Memory B cell (primary cell): ENCODE measurements around the gene SLC44A1.
"Not testable (repeated sequence)": the region's sequence is repeated elsewhere in the genome, so short reads cannot be mapped to it uniquely, and the experiment has no call there.

Experiments used
- ATAC-seq: fragments of 150-1000 bp; cut with Tn5 transposase; 2 replicates; pipeline ENCODE4 v1.10.0; 2021; ENCODE audit warnings: low read depth, mild to moderate bottlenecking, moderate library complexity
- DNase-seq, 2 donors: peaks; one replicate each; pipeline ENCODE4 v3.0.0; 2022; ENCODE audit warnings: low spot score in 2 of 2
- H3K27ac Mint-ChIP-seq: one replicate; pipeline ENCODE4 v1.8.0; 2022; ENCODE audit warnings: mild to moderate bottlenecking, moderate library complexity, mixed read lengths
- H3K27me3 Mint-ChIP-seq: one replicate; pipeline ENCODE4 v1.8.0; 2022; ENCODE audit warnings: mixed read lengths
- H3K36me3 Mint-ChIP-seq: one replicate; pipeline ENCODE4 v1.8.0; 2022; ENCODE audit warnings: mild to moderate bottlenecking, mixed read lengths
- H3K4me1 Mint-ChIP-seq: one replicate; pipeline ENCODE4 v1.8.0; 2022; ENCODE audit warnings: mixed read lengths
- H3K4me3 Mint-ChIP-seq: one replicate; pipeline ENCODE4 v1.8.0; 2022; ENCODE audit warnings: mild to moderate bottlenecking, moderate library complexity, mixed read lengths
- H3K9me3 Mint-ChIP-seq: one replicate; pipeline ENCODE4 v1.8.0; 2022; ENCODE audit warnings: mixed read lengths

Gene SLC44A1

DNA sequence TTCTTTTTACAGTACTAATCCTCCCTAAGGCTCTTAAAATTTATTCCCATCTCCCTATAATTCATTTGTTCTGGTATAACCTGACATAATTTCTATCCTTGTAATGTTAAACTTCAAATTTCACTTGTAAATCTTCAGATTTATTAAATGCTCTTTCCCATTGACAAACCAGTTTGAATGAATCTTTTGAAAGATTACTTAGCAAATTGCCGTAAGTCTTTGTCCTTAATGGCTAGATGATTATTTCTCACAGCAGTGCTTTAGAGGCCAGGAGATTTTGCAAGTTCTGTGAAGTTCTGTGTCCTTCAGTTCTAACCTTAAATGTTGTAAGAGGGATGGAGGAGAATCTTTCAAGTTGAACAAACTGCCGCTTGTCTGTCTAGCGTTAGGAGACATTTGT is 4.2 kb downstream of the SLC44A1 start:
- ATAC-seq (no peak), DNase-seq (no peak)
- H3K9me3 Mint-ChIP-seq, result no peaks in the 10 kb centered on the region
- peaks cover 15% of the 10 kb centered on the region for H3K4me1 Mint-ChIP-seq
- peaks cover 4% of the 10 kb centered on the region for H3K36me3 Mint-ChIP-seq
- no peak overlapping the region for H3K4me3 Mint-ChIP-seq
- H3K27me3 Mint-ChIP-seq, result no peaks in the 10 kb centered on the region
- H3K27ac Mint-ChIP-seq, result no peak overlapping the region

- ATAC-seq (no peak), DNase-seq (no peak)
- Mint-ChIP-seq H3K9me3 (no peaks in the 10 kb centered on the region), H3K27me3 (no peaks in the 10 kb centered on the region), H3K27ac (no peak overlapping the region), H3K4me3 (no peak overlapping the region), H3K36me3 (peaks cover 2% of the 10 kb centered on the region), H3K4me1 (peaks cover 7% of the 10 kb centered on the region)
These were observed 6.7 kb downstream of the SLC44A1 start for GRCh38 chr9:105251133-105251532.

GRCh38 chr9:105251733-105252404 is 7.4 kb downstream of the SLC44A1 start:
- H3K9me3 Mint-ChIP-seq, result no peaks in the 10 kb centered on the region
- no peak for DNase-seq
- ATAC-seq, result no peak
- H3K36me3 Mint-ChIP-seq, result peaks cover 2% of the 10 kb centered on the region
- no peak overlapping the region for H3K4me3 Mint-ChIP-seq
- no peaks in the 10 kb centered on the region for H3K27me3 Mint-ChIP-seq
- H3K4me1 Mint-ChIP-seq, result peaks cover 5% of the 10 kb centered on the region
- H3K27ac Mint-ChIP-seq, result no peak overlapping the region

GRCh38 chr9:105252405-105252756 is 7.9 kb downstream of the SLC44A1 start:
- Mint-ChIP-seq H3K27me3 (no peaks in the 10 kb centered on the region), H3K4me3 (no peak overlapping the region), H3K9me3 (no peaks in the 10 kb centered on the region), H3K4me1 (peaks cover 6% of the 10 kb centered on the region), H3K36me3 (peaks cover 2% of the 10 kb centered on the region), H3K27ac (no peak overlapping the region)
- ATAC-seq, result no peak
- no peak for DNase-seq

DNA sequence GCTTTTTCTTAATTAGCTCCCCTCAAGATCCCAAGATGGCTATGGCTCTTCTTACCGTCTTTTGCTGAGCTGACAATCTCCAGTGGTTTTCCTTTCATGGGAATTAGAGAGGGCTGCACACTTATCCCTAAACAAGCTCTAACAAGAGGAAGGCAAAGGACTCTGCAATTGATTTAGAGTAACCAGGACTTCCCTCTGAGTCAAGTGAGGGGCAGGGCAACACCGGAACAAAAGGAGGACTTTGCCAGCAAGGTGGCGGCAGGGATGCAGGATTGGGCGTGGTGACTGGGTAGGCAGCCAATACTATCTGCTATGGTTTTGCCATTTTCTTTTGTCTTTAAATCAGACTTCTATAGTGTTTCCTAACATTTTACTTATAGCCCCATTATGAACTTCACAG is 9.8 kb downstream of the SLC44A1 start:
- H3K9me3 Mint-ChIP-seq, result no peaks in the 10 kb centered on the region

GRCh38 chr9:105255421-105255820 is 11.0 kb downstream of the SLC44A1 start:
- no peak for ATAC-seq
- Mint-ChIP-seq H3K36me3 (peaks cover 2% of the 10 kb centered on the region), H3K4me3 (no peak overlapping the region), H3K27ac (no peak overlapping the region), H3K27me3 (no peaks in the 10 kb centered on the region), H3K9me3 (no peaks in the 10 kb centered on the region), H3K4me1 (peaks cover 20% of the 10 kb centered on the region)
- DNase-seq, result no peak

More for the DNA sequence above, 9.8 kb downstream of the SLC44A1 start:
- H3K27me3 Mint-ChIP-seq, result no peaks in the 10 kb centered on the region
- H3K27ac Mint-ChIP-seq, result no peak overlapping the region
- DNase-seq (no peak), ATAC-seq (no peak)
- no peak overlapping the region for H3K4me3 Mint-ChIP-seq
- peaks cover 15% of the 10 kb centered on the region for H3K4me1 Mint-ChIP-seq
- H3K36me3 Mint-ChIP-seq, result peaks cover 2% of the 10 kb centered on the region

GRCh38 chr9:105256569-105256968 is 12.1 kb downstream of the SLC44A1 start:
- DNase-seq, H3K27me3 Mint-ChIP-seq, H3K4me3 Mint-ChIP-seq, H3K36me3 Mint-ChIP-seq, ATAC-seq, H3K27ac Mint-ChIP-seq, H3K9me3 Mint-ChIP-seq: not testable (repeated sequence)
- peaks cover 17% of the 10 kb centered on the region for H3K4me1 Mint-ChIP-seq

DNA sequence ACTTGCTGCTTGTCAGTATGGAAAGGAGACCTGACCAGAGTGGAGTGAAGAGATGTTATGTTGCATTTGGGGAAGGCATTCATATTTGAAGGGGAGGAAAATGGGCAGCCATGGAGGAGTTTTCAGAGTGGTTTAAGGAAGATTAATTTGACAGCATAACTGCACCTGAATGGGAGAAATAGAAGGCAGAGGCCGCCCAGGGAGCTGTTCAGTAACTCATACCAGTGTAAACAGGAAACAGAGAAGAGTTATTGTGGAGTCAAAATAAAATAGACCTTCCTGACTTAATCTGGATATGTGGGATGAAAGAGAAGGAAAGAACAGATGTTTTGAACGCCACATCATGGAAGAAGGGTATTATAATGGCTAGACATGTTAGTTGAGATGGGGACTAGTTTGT is 13.4 kb downstream of the SLC44A1 start:
- Mint-ChIP-seq H3K27ac (no peak overlapping the region), H3K4me3 (no peak overlapping the region), H3K27me3 (no peaks in the 10 kb centered on the region), H3K36me3 (no peaks in the 10 kb centered on the region), H3K4me1 (peaks cover 17% of the 10 kb centered on the region), H3K9me3 (no peaks in the 10 kb centered on the region)
- DNase-seq, result no peak
- ATAC-seq, result no peak

DNA sequence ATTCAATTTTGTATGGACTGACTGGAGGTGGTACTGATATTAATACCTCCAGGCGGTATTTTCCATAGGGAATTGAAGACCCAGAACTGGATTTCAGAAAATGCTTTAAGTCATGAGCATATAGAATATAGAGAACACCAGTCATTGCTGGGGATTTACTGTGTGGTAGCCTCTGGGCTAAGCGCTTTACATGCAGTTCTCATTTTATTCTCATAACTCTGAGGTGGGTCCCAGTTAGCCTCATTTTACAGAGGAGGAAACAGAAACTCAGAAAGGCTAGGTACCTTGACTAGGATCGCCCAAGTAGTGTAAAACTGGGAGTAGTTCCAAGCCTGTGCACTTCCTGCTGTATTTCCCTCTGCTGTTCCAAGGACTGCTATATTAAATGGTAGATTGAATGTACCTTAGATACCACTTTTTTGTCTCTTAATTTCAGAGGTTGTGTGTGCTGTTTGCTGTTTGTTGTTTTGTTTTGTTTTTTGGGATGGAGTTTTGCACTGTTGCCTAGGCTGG is 13.8 kb downstream of the SLC44A1 start:
- no peak for ATAC-seq
- Mint-ChIP-seq H3K27ac (no peak overlapping the region), H3K4me1 (peaks cover 17% of the 10 kb centered on the region), H3K9me3 (no peaks in the 10 kb centered on the region), H3K4me3 (no peak overlapping the region), H3K27me3 (no peaks in the 10 kb centered on the region), H3K36me3 (no peaks in the 10 kb centered on the region)
- DNase-seq, result no peak

- DNase-seq, result no peak
- no peak overlapping the region for H3K27ac Mint-ChIP-seq
- no peak overlapping the region for H3K4me3 Mint-ChIP-seq
- peaks cover 2% of the 10 kb centered on the region for H3K36me3 Mint-ChIP-seq
- H3K27me3 Mint-ChIP-seq, result no peaks in the 10 kb centered on the region
- H3K9me3 Mint-ChIP-seq, result no peaks in the 10 kb centered on the region
- H3K4me1 Mint-ChIP-seq, result peaks cover 17% of the 10 kb centered on the region
- no peak for ATAC-seq
These were observed 14.8 kb downstream of the SLC44A1 start for GRCh38 chr9:105259274-105259673.

GRCh38 chr9:105259731-105260612 is 15.5 kb downstream of the SLC44A1 start:
- Mint-ChIP-seq H3K9me3 (no peaks in the 10 kb centered on the region), H3K4me1 (peaks cover 22% of the 10 kb centered on the region), H3K4me3 (no peak overlapping the region), H3K36me3 (peaks cover 2% of the 10 kb centered on the region), H3K27me3 (no peaks in the 10 kb centered on the region), H3K27ac (no peak overlapping the region)
- ATAC-seq (no peak), DNase-seq (no peak)

DNA sequence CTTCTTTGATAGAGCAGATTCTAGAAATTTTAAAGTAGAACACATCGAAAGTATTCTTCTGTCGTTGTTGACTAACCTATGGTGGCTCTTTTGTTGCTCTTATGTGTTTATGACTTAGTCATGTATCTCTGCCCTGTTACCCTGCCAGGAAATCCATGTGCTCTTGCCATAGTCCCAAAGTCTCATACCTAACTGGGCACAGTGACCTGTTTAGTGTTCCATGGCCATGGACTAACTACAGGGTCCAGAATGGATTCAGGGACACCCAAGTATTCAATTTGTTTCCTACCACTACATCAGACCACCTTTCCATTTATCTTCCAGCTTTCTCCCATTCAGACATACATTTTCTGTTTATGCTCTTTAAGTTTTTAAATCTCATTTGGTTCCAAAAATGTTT is 18.0 kb downstream of the SLC44A1 start:
- Mint-ChIP-seq H3K27me3 (no peaks in the 10 kb centered on the region), H3K27ac (no peak overlapping the region), H3K36me3 (peaks cover 11% of the 10 kb centered on the region), H3K4me1 (peaks cover 20% of the 10 kb centered on the region), H3K9me3 (peaks cover 3% of the 10 kb centered on the region), H3K4me3 (no peak overlapping the region)
- DNase-seq (no peak), ATAC-seq (no peak)

DNA sequence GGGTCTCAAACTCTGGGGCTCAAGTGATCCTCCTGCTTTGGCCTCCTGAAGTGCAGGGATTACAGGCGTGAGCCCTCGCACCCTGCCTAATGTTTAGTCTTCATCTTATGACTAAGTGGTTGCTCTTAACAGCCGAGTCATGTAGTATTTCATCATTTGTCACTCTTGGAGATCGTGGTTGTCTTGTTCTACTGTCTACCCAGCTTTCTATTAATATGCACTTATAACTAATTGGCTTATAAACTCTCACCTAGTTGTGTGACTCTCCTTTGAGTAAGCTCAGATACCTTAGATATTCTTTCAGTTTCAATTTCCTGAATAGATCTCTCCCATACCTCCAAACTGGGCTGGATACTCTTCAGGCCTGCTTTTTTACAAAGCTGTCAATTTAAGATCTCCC is 19.9 kb downstream of the SLC44A1 start:
- peaks cover 12% of the 10 kb centered on the region for H3K4me1 Mint-ChIP-seq
- H3K4me3 Mint-ChIP-seq, result no peak overlapping the region
- H3K9me3 Mint-ChIP-seq, result peaks cover 4% of the 10 kb centered on the region
- H3K36me3 Mint-ChIP-seq, result peaks cover 12% of the 10 kb centered on the region
- DNase-seq, result no peak
- no peak overlapping the region for H3K27ac Mint-ChIP-seq
- ATAC-seq, result no peak
- no peaks in the 10 kb centered on the region for H3K27me3 Mint-ChIP-seq

DNA sequence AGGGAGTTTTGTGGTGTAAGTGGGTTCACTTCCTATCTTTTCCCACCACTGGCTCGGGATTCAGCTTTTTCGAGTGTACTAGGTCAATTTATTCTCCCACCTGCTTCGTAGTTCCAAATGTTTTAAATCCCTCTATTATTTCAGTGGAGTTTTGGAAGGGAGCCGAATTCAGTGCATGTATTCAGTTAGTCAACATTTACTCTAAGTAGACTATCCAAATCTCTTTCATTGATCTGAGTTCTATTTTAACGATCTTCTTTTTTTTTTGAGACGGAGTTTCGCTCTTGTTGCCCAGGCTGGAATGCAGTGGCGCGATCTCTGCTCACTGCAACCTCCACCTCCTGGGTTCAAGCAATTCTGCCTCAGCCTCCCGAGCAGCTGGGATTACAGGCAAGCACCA is 23.8 kb downstream of the SLC44A1 start:
- not testable (repeated sequence) for H3K27me3 Mint-ChIP-seq, DNase-seq, H3K9me3 Mint-ChIP-seq, H3K4me3 Mint-ChIP-seq, ATAC-seq, H3K27ac Mint-ChIP-seq
- H3K36me3 Mint-ChIP-seq, result peaks cover 18% of the 10 kb centered on the region
- H3K4me1 Mint-ChIP-seq, result peaks cover 18% of the 10 kb centered on the region
